Measurements from ENCODE around the gene HOXD4. TPM values are rescaled to one million over a fixed set of nuclear protein-coding genes. Genes with fewer than 3 reads are reported as not detected.

HOXD4 gene
- total RNA-seq, 2 experiments from 2014 or later: not detected

- no peak overlapping the region for H3K27ac Mint-ChIP-seq
- intact Hi-C loops (cut with DNase I, micrococcal nuclease): loop anchor here in 1 of 2 experiments (10.0 kb wide), 1 partner anchor 1278 kb away; no protein-coding TSS in a partner anchor
- ATAC-seq (ENCODE audit: poor library complexity): no peak
Observed at GRCh38 chr2:176136374-176137251, 14.7 kb upstream of the HOXD4 start.

GRCh38 chr2:176137252-176137580 lies 14.1 kb upstream of the HOXD4 start:
- H3K36me3 ChIP-seq (ENCODE audit: insufficient read depth, low read length): no peaks in the 10 kb centered on the region
- DNase-seq (no peak), ATAC-seq (ENCODE audit: poor library complexity) (no peak)
- H3K27ac ChIP-seq (ENCODE audit: low read depth in 1 of 2, low read length in 2 of 2): no peak overlapping the region
- H3K4me1 Mint-ChIP-seq (ENCODE audit: low read depth): peaks cover 45% of the 10 kb centered on the region
- H3K9me3 Mint-ChIP-seq: peaks cover 4% of the 10 kb centered on the region
- peaks cover 3% of the 10 kb centered on the region for H3K36me3 Mint-ChIP-seq (ENCODE audit: low read depth)
- peaks cover 95% of the 10 kb centered on the region for H3K27me3 Mint-ChIP-seq
- peaks cover 43% of the 10 kb centered on the region for H3K4me1 ChIP-seq (ENCODE audit: insufficient read depth, low read length)
- H3K27ac Mint-ChIP-seq: no peak overlapping the region
- no peak overlapping the region for H3K4me3 Mint-ChIP-seq
- no peak overlapping the region for H3K4me3 ChIP-seq (ENCODE audit: low read length)
- intact Hi-C loops (cut with DNase I, micrococcal nuclease): loop anchor here in 1 of 2 experiments (10.0 kb wide), 1 partner anchor 1278 kb away; no protein-coding TSS in a partner anchor
- peaks cover 14 to 45% of the 10 kb centered on the region in 2 experiments for H3K9me3 ChIP-seq (ENCODE audit: control insufficient read depth in 1 of 2, insufficient read depth in 1 of 2, low read length in 2 of 2)
- peaks cover 92 to 98% of the 10 kb centered on the region in 2 experiments for H3K27me3 ChIP-seq (ENCODE audit: control insufficient read depth in 1 of 2, insufficient read depth in 2 of 2, low read length in 2 of 2)
- ChIA-PET POLR2A (no interaction called here), CTCF (interaction anchor here (1.4 kb wide), 1 partner anchor 10 kb away, joined by 5 read pairs; no protein-coding TSS in a partner anchor)
- no peak for TF ChIP-seq CTCF (IDR thresholded peaks at IDR 0.05)

More at GRCh38 chr2:176136374-176137251, 14.7 kb upstream of the HOXD4 start:
- Mint-ChIP-seq H3K4me3 (peak overlapping the region; percentile 44), H3K36me3 (ENCODE audit: low read depth) (peaks cover 3% of the 10 kb centered on the region), H3K4me1 (ENCODE audit: low read depth) (peaks cover 49% of the 10 kb centered on the region), H3K9me3 (peaks cover 4% of the 10 kb centered on the region), H3K27me3 (peaks cover 95% of the 10 kb centered on the region)
- Histone ChIP-seq H3K4me3 (ENCODE audit: low read length) (no peak overlapping the region), H3K9me3 (ENCODE audit: control insufficient read depth in 1 of 2, insufficient read depth in 1 of 2, low read length in 2 of 2) (peaks cover 14 to 45% of the 10 kb centered on the region in 2 experiments), H3K27me3 (ENCODE audit: control insufficient read depth in 1 of 2, insufficient read depth in 2 of 2, low read length in 2 of 2) (peaks cover 92 to 98% of the 10 kb centered on the region in 2 experiments), H3K27ac (ENCODE audit: low read depth in 1 of 2, low read length in 2 of 2) (no peak overlapping the region), H3K4me1 (ENCODE audit: insufficient read depth, low read length) (peaks cover 44% of the 10 kb centered on the region), H3K36me3 (ENCODE audit: insufficient read depth, low read length) (no peaks in the 10 kb centered on the region)
- ChIA-PET POLR2A (no interaction called here), CTCF (no interaction called here)
- DNase-seq: no peak
- no peak for TF ChIP-seq CTCF (IDR thresholded peaks at IDR 0.05)

- Histone ChIP-seq H3K9me3 (ENCODE audit: control insufficient read depth in 1 of 2, insufficient read depth in 1 of 2, low read length in 2 of 2) (peaks cover 14 to 45% of the 10 kb centered on the region in 2 experiments), H3K27ac (ENCODE audit: low read depth in 1 of 2, low read length in 2 of 2) (no peak overlapping the region), H3K27me3 (ENCODE audit: control insufficient read depth in 1 of 2, insufficient read depth in 2 of 2, low read length in 2 of 2) (peaks cover 92 to 98% of the 10 kb centered on the region in 2 experiments), H3K4me1 (ENCODE audit: insufficient read depth, low read length) (peaks cover 36% of the 10 kb centered on the region), H3K36me3 (ENCODE audit: insufficient read depth, low read length) (no peaks in the 10 kb centered on the region), H3K4me3 (ENCODE audit: low read length) (no peak overlapping the region)
- Mint-ChIP-seq H3K4me3 (no peak overlapping the region), H3K27ac (no peak overlapping the region), H3K9me3 (peaks cover 4% of the 10 kb centered on the region), H3K36me3 (ENCODE audit: low read depth) (peaks cover 3% of the 10 kb centered on the region), H3K27me3 (peaks cover 95% of the 10 kb centered on the region), H3K4me1 (ENCODE audit: low read depth) (peaks cover 41% of the 10 kb centered on the region)
- POLR2A ChIA-PET: no interaction called here
- no peak for TF ChIP-seq CTCF (IDR thresholded peaks at IDR 0.05)
- DNase-seq (no peak), ATAC-seq (ENCODE audit: poor library complexity) (no peak)
- CTCF ChIA-PET: interaction anchor here (1.4 kb wide), 1 partner anchor 11 kb away, joined by 5 read pairs; no protein-coding TSS in a partner anchor
- intact Hi-C loops (cut with DNase I, micrococcal nuclease): loop anchor here in 1 of 2 experiments (10.0 kb wide), 1 partner anchor 1277 kb away; no protein-coding TSS in a partner anchor
Observed at GRCh38 chr2:176137906-176138305, 13.4 kb upstream of the HOXD4 start.
